ENCODE data around the gene GFOD2. TPM values are rescaled to one million over a fixed set of nuclear protein-coding genes. Genes with fewer than 3 reads are reported as not detected.
A peak's percentile ranks its signal among the peaks of the same experiment; 100 is the strongest.

Gene GFOD2
- total RNA-seq, 4 donors from 2014 or later: 21.9 to 32.2 (median 24.3) TPM

- Histone ChIP-seq H3K27ac (peak overlapping the region in 1 of 4 donors; percentile 15), H3K27me3 (no peaks in the 10 kb centered on the region), H3K9me3 (no peaks in the 10 kb centered on the region), H3K36me3 (peaks cover 0 to 8% (median 0%) of the 10 kb centered on the region in 4 donors), H3K4me1 (peaks cover 0 to 12% (median 2%) of the 10 kb centered on the region in 4 donors), H3K4me3 (no peak overlapping the region)
- intact Hi-C loops (cut with DNase I; ENCODE audit: low total_unique reads) (no loop called here), in situ Hi-C loops (cut with MboI; ENCODE audit: low pct_ligation_motif_present in 1 of 4, low pct_unique_long_range_greater_than_20kb in 1 of 4, low sequenced_read_pairs in 3 of 4) (no loop called here)
- 80 to 86% methylated on average over 9 to 17 of the region's 17 CpGs for WGBS, 2 donors (ENCODE audit: low coverage in 1 of 2)
- no peak for DNase-seq
- no peak for TF ChIP-seq EP300 (IDR thresholded peaks at IDR 0.05; ENCODE audit: low read depth)
- no peak for TF ChIP-seq CTCF (IDR thresholded peaks at IDR 0.05)
- TF ChIP-seq POLR2A (IDR thresholded peaks at IDR 0.05): no peak
- no peak for TF ChIP-seq POLR2AphosphoS5 (IDR thresholded peaks at IDR 0.05)
These were observed 33.6 kb downstream of the GFOD2 start for GRCh38 chr16:67685388-67686112.

DNA sequence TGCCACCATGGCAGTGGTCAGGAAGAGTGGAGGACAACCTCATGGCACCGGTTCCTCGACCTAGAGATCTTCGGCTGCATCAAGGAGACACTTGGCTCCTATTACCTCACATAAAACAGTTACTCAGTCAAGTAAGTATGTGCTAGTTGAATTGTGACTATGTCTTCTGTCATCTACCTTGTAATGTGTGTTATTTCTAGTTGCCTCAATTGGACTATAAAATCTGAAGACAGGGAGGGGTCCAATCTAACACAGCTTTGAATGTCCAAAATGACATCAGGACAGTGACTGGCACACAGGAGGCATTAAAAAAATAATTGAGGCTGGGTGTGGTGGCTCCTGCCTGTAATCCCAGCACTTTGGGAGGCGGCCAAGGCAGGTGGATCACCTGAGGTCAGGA, 35.3 kb downstream of the GFOD2 start:
- intact Hi-C loops (cut with DNase I; ENCODE audit: low total_unique reads) (no loop called here), in situ Hi-C loops (cut with MboI; ENCODE audit: low pct_ligation_motif_present in 1 of 4, low pct_unique_long_range_greater_than_20kb in 1 of 4, low sequenced_read_pairs in 3 of 4) (no loop called here)
- Histone ChIP-seq H3K4me1 (peaks cover 0 to 18% (median 5%) of the 10 kb centered on the region in 4 donors), H3K27ac (peak overlapping the region in 1 of 4 donors; percentile 3), H3K4me3 (no peak overlapping the region), H3K9me3 (no peaks in the 10 kb centered on the region), H3K36me3 (peaks cover 0 to 8% (median 0%) of the 10 kb centered on the region in 4 donors), H3K27me3 (no peaks in the 10 kb centered on the region)
- DNase-seq: peak; percentile 44
- WGBS, 2 donors (ENCODE audit: low coverage in 1 of 2): 65% methylated on average over 4 of the region's 4 CpGs; no CpG with 5 or more reads in 1 of the 2 donors
- TF ChIP-seq CTCF (IDR thresholded peaks at IDR 0.05) (no peak), POLR2AphosphoS5 (IDR thresholded peaks at IDR 0.05) (no peak), POLR2A (IDR thresholded peaks at IDR 0.05) (no peak), EP300 (IDR thresholded peaks at IDR 0.05; ENCODE audit: low read depth) (no peak)

DNA sequence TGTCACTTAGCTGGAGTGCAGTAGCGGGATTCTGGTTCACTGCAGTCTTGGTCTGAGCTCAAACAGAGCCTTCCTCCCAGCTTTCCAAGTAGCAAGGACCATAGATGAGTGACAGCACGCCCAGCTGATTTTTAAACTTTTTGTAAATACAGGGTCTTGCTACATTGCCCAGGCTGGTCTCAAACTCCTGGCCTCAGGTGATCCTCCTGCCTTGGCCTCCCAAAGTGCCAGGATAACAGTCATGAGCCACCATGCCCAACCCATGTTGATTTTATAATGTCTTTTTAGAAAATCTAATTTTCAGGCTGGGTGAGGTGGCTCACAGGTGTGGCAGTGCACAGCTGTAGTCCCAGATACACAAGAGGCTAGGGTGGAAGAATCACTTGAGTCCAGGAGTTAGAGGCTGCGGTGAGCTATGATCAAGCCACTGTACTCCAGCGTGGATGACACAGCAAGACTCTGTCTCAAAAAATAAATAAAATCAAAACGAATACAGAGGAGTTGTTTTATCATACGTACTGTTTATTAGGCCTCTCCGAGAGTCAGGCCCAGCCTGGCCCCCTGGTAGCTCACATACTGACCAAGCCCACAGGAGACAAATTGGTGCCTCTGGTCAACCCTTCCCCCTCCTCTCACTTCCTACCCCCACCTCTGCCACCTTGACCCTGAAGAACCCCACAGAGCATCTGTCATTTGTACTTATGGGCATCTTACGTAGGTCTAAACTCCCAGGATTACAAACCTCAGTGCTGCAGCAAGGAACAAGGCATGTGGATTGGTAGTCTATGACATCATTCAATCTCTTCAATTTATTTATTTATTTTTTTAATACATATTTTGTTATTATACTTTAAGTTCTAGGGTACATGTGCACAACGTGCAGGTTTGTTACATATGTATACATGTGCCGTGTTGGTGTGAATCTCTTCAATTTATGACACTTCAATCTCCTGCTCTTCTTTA, 38.9 kb downstream of the GFOD2 start:
- peak overlapping the region in 1 of 4 donors; percentile 15 for H3K27ac ChIP-seq
- 68 to 84% methylated on average over 8 to 10 of the region's 10 CpGs for WGBS, 2 donors (ENCODE audit: low coverage in 1 of 2)
- TF ChIP-seq POLR2AphosphoS5 (IDR thresholded peaks at IDR 0.05) (no peak), CTCF (IDR thresholded peaks at IDR 0.05) (no peak), POLR2A (IDR thresholded peaks at IDR 0.05) (no peak), EP300 (IDR thresholded peaks at IDR 0.05; ENCODE audit: low read depth) (no peak)
- H3K36me3 ChIP-seq: peaks cover 0 to 7% (median 0%) of the 10 kb centered on the region in 4 donors
- DNase-seq: no peak
- intact Hi-C loops (cut with DNase I; ENCODE audit: low total_unique reads): no loop called here
- H3K4me3 ChIP-seq: no peak overlapping the region
- no peaks in the 10 kb centered on the region for H3K9me3 ChIP-seq
- H3K4me1 ChIP-seq: peaks cover 10 to 46% (median 24%) of the 10 kb centered on the region in 4 donors
- in situ Hi-C loops (cut with MboI; ENCODE audit: low pct_ligation_motif_present in 1 of 4, low pct_unique_long_range_greater_than_20kb in 1 of 4, low sequenced_read_pairs in 3 of 4): loop anchor here in 1 of 4 donors (10.0 kb wide), 1 partner anchor 135 kb away; no protein-coding TSS in a partner anchor
- no peaks in the 10 kb centered on the region for H3K27me3 ChIP-seq

Data from transverse colon (tissue), 4 donors.